Sciatic nerve (tissue), 2 donors: ENCODE data around the gene SLIT3. TPM values are rescaled to one million over a fixed set of nuclear protein-coding genes. Genes with fewer than 3 reads are reported as not detected.
"Not testable (repeated sequence)": the region's sequence is repeated elsewhere in the genome, so short reads cannot be mapped to it uniquely, and the experiment has no call there.

Experiments used
- ATAC-seq: fragments of 200-7000 bp; cut with Tn5 transposase; one replicate; pipeline ENCODE4 v1.9.1; 2020; ENCODE audit warnings: mild to moderate bottlenecking, moderate library complexity
- DNase-seq: peaks from one replicate; pipeline ENCODE4 v3.0.0-alpha.2; 2020; ENCODE audit warnings: low spot score
- intact Hi-C: fragments of 100-400 bp; cut with DNase I; formaldehyde crosslinking; loops from one replicate; pipeline ENCODE4 v1.14.2; 2022
- total RNA-seq: library from RNA; stranded (reverse); fragmentation: NEBNext Ultra II Directional; extraction: Animal tissue kit (Norgen Biotek cat#: 25700); gene quantifications from one replicate; pipeline ENCODE4 v1.2.1, GENCODE V29; 2021
- donor health status: DM: no; HTN: no; CAD: no.
- donor health status: DM: no; HTN: no; CAD: no.

Gene SLIT3
- total RNA-seq, 1 donor from 2014 or later = 50.6 TPM

DNA sequence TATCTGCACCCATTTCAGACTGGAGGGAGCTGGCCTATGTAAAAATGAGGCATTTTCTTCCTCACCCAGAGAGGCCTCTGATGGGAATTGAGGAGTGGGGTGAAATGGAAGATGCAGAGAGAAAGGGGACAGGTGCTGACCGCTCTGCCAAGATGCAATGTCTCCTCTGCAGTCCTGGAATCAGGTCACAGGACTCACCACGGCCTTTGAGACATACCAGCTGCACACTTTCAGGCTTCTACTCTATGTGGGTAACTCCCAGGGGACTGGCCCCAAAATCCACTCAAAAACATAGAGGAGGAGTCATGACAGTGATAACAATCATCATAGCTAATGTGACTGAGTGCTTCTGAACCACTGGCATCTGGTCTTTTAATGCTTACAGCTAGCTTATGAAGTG lies 558.6 kb downstream of the SLIT3 start:
- ATAC-seq, intact Hi-C loops, DNase-seq: not testable (repeated sequence)

DNA sequence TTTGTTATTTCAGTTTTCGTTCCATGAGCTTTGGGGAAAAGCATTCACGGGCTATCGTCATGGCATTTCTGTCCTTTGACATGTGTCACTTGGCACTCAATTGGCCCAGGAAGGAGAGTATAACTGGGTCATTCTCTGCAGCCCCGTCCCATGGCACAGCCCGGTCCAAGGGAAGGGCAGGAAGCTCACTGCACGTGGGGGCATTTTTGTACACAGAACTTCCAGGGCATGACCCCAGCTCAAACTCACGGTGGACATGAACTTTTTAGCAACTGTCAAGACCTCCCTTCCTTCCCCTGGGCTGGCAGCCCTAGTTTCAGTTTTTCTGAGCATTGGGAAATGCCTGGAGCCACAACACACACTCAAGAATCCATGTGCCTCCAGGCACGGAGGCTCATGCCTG lies 560.1 kb downstream of the SLIT3 start:
- intact Hi-C loops = no loop called here
- ATAC-seq = peak; percentile 62
- DNase-seq = no peak

DNA sequence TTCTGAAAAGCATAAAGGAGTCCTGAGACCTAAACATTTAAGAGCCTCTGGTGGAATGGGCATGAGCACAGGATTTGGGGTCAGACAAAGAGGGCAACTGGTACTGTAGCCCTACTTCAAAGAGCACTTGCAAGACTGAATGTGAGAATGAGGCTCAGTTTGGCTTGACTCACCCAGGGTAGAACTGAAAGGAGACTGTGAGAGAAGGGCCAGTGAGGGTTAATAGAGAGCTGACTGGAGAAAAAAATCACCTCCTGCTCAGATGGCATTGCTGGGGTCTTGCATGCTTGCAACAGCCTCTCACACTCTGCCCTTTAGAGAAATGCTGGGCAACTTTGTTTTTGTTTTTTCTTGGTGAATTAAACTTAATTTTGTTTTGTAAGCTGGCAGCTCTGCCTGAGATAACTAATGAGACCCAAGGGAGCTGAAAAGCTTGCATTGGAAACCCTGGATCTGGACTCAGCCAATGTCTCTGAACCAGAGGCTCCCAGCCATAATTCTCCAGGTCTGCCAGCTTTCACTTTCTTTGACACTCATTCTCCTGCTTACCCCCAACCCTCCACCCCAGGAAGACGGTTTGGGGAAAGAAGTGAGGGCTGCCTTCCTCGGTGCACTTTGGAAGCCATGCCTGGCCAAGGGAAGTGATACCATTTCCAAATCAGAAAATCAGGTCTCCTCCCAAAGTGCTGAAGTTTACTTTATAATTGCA lies 560.7 kb downstream of the SLIT3 start:
- ATAC-seq = peak; percentile 54
- intact Hi-C loops = no loop called here
- DNase-seq = no peak

DNA sequence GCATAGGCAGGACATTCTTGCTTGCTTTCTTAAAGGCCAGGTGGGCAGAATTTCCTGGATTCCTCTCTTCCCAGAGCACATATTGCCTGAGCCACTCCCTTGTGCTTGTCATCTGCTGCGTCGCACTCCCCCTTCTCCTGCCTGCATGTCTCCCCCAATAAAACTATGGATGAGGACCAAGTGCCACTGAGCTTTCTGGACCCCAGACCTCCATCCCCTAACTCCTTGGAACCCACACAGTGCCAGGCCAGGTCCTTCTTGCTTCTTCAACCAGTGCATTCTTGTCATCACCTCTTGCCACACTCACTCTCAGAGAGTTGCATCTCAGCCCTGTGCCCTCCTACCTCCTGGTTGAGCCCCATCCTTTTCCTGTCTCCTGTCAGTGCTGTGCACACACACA lies 563.9 kb downstream of the SLIT3 start:
- intact Hi-C loops = no loop called here
- ATAC-seq (no peak), DNase-seq (no peak)

DNA sequence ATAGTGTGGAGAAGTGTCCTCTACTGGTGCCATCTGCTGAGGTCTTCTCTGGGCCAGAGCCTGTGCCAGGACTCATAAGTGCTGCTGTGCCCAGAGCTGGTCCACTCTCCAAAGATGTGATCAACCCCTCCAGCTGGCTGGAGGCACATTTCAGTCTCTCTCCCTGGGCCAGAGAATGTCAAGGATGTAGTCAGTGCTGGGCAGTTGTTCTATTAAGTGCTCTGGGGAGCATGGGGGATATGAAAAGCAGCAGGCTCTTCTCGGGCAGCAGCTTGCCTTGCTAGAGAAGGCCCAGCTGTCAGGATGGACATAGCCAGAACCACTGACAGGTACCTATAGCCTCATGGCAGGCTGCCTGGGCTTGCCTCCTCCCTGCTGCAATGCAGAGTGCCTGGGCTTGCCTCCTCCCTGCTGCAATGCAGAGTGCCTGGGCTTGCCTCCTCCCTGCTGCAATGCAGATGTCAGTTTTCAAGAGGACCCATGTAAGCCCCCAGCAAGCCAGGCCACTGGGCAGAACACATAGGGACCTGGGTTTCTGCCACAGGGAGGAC lies 564.6 kb downstream of the SLIT3 start:
- DNase-seq (no peak), ATAC-seq (no peak)
- intact Hi-C loops = no loop called here

DNA sequence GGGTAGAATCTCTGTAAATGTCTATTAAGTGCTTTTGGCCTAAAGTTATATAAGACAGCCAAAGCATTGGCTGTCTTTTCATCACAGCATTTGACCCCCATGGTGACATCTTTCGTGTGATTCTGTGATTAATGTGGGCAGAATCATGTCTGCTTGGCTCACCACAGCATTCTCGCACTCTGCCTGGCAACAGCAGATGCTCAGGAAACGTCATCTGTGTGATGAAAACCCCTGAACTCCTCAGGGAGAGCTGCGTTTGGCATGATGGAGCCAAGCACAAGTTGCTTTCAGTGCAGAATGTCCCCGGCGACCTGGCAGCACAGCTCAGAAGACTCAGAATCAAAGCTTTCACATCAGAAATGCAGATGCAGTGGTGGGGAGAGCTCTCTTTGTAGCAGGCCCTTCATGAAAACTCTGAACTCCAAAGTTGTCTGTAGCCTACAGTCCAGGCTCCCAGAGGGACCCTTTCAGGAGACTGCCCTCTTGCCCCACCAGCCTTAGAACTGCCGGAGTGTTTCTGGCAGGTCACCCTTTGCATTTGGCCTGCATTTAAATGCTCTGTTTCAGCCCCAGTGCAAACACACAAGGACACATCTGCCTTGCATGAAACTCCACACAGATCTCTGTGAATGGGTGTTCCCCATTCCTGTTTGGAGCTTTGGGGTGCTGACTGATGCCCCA lies 566.2 kb downstream of the SLIT3 start:
- no peak for DNase-seq
- peak; percentile 89 for ATAC-seq
- intact Hi-C loops = no loop called here

DNA sequence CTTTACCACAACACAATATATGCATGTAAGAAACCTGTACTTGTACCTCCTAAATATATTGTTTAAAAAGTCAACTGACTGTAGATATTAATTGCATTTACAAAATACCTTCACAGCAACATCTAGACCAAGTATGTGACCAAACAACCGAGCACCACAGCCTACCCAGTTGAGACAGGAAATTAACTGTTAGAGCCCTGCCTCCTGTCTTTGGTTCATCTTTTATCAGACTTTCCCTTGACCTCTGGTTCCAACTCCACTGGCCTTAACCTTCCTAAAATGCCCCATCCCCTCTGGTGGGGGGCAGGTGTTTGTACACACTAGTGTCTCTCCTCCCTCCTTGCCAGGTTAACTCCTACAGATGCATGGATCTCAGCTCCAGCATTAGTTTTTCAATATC lies 566.8 kb downstream of the SLIT3 start:
- DNase-seq (no peak), ATAC-seq (no peak)
- intact Hi-C loops = no loop called here

DNA sequence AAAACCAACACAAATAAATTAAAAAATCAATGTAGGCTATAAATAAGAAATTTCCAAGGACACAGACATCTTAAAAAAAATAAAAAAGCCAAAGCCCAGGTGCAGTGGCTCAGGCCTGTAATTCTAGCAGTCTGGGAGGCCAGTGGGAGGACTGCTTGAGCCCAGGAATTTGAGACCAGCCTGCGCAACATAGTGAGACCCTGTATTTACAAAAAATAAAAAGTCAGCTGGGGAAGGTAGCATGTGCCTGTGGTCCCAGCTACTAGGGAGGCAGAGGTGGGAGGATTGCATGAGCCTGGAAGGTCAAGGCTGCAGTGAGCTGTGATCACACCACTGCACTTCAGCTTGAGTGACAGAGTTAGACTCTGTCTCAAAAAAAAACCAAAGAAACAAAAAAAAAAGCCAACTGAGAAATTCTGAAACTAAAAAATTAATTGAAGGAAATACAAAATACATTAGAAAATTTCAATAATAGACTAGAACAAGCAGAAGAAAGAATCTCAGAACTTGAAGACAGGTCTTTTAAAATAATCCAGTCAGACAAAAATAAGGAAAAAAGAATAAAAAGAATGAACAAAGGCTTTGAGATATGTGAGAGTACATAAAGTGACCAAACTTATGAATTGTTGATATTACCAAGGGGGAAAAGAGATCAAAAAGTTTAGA lies 572.3 kb downstream of the SLIT3 start:
- no peak for DNase-seq
- no peak for ATAC-seq
- intact Hi-C loops = no loop called here

DNA sequence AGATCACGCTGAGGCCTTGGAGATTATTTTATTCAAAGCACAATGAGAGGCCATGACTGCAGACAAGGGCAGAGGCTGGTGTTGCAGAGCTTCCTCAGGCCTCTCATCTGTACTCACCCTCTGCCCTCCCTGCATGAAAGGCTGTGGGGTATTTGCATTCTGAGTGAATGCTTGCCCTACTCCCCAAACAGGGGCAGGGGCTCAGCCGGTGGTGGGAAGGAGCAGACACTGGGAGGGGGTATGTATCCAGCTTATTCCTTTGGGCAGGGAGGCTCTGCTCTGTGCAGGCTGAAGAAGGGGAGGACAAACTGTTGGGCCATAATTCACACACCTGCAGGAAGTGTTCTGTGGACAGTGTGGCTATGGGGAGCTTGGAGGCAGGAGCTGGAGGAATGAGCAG lies 573.4 kb downstream of the SLIT3 start:
- intact Hi-C loops = no loop called here
- DNase-seq (no peak), ATAC-seq (no peak)

DNA sequence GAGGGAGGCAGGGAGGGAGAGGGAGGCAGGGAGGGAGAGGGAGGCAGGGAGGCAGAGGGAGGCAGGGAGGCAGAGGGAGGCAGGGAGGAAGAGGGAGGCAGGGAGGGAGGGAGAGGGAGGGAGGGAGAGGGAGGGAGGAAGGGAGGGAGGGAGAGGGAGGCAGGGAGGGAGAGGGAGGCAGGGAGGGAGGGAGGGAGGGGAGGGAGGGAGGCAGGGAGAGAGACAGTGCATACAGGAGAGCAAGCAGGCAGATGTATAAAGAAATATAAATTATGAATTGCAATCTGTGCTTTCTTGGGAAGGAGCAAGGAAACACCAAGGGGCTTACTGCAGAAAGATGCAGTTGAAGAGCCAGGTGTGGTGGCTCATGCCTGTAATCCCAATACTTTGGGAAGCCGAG lies 574.6 kb downstream of the SLIT3 start:
- ATAC-seq = no peak
- intact Hi-C loops = no loop called here
- no peak for DNase-seq

DNA sequence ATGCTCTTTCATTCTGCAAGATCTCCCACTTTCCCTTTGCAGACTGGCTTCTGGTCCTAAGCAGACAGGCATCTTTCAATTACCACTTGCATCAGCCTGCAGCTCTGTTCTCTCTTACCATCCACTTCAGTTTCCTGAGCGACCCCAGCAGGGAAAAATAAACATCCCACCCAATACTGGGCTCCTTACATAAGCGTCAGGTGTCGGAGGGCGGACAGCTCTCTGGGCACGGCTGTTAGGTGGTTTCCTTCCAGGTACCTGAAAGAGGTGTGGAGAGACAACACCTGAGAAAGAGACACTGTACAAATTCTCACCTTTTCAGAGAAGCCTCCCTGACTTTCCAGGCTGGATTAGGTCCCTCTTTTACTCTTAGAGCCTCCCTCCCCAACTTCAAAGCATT lies 576.7 kb downstream of the SLIT3 start:
- no peak for ATAC-seq
- intact Hi-C loops = no loop called here
- DNase-seq = no peak

DNA sequence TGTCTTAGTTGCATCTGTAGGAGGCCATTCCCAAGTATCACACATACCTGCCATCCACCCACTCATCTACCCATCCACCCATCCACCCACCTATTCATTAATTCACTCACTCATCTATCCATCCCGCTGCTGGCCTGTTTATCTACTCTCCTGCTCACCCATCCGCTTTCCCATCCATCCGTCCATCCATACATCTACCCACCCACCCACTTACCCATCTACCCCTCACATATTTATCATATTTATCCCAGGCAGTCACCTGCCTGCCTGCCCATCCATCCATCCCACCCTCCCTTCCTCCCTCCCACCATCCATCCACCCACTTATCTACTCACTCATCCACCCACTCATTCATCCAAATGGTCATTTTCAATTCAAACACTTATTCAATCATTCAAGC lies 577.9 kb downstream of the SLIT3 start:
- intact Hi-C loops = no loop called here
- ATAC-seq (no peak), DNase-seq (no peak)

DNA sequence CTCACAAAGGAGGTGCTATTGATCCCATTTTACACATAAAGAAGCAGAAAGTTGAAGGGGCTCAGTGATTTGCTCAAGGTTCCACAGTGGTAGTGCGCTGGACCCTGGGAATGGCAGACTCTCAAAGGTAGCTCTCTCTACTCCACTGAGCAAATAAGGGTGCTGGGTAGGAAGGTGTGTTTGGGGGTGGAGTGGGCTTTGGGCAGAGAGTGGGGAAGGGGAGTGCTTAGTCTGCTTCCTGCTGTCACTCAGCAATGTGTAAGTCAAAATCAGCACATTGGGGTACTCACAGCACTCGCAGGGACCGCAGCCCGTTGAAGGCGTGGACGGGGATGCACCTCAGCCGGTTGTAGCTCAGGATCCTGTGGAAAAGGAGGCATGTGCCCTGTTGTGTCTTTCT lies 579.0 kb downstream of the SLIT3 start:
- ATAC-seq (no peak), DNase-seq (no peak)
- intact Hi-C loops = no loop called here

DNA sequence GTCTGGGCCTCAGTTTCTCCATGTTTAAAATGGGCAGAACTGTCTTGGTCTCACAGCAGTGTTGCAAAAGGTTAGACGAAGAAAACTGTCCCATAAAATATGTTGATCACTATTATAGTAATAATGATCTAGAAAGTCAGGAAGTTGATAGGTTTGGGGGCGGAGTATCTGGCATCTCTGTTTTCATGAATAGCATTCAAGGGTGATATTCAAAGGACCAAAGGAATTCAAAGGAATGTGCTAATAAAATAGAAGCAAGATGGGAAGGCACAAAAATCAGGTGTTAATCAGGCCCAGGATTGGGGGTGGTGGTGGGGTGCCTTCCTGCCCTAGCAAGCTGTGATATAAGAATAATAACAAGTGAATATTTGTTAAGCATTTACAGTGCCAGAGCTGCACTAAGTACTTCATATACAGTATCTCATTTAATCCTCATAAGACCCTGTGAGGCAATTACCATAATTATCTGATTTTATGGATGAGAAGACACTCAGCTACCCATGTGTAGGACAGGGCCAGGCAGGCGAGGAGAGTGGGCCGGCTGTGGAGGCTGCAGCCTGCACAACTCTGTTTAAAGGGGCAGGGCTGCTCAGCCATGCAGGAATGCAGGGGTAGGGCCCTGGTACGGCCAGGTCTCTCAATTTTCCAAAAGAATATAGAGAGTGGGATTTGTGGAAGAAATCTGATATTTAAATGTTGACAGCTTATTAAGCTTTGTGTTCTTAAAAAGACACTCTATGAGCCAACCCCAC lies 579.8 kb downstream of the SLIT3 start:
- ATAC-seq (no peak), DNase-seq (no peak)
- intact Hi-C loops = no loop called here

DNA sequence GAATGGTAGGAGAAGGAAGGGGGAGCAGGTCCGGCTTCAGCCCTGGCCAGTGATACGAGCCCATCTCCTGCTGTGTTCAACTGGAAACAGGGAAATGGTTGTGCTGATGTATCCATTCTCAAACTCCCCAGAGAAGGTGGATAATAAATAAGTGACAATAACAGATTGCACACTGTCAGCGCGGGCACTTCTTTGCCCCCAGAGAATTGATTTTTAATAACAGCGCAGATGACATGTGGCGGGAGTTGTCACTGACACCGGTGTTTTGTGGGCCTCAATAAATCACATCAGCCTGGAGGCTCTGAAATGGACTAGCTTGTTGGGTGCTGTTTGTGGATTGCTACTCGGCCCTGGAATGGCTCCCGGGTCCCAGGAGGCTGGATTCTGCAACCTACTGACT lies 580.4 kb downstream of the SLIT3 start:
- ATAC-seq (no peak), DNase-seq (no peak)
- intact Hi-C loops = no loop called here

DNA sequence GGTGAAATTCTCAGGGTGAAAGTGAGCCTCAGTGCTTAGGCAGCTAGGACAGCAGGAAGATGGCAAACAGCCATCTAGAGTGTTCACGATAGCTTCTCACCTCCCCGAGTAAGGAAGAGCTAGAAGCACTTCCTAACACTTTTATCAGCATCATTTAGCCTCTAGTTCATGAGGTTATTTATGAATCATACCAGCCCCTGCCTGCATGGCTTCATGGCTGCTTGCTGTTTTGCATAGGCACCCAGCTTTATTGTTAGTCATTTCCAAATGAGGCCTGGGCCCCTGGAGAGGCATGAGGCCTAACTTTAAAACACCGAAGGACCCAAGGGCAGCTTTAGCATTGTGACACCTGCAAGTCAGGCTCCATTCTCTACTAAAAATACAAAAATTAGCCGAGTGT lies 586.9 kb downstream of the SLIT3 start:
- ATAC-seq (no peak), DNase-seq (no peak)
- intact Hi-C loops = no loop called here

DNA sequence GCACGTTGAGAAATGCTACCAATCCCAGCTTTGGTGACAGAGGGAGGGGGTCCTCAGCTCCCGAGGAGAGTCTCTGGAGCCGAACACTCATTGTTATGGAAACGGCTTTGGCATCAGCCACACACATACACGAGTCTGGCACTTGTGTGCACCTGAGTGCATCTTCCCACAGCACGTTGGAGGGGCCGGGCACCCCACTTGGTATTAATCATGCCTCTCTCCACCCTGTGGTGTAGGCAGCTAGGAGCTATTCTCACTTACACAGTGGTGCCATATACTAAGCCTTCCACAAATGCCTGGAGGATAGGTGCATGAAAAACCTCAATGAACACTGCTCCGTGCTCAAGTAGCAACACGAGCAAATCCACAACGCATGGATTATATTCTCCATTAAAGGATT lies 587.9 kb downstream of the SLIT3 start:
- intact Hi-C loops = no loop called here
- ATAC-seq (no peak), DNase-seq (no peak)

DNA sequence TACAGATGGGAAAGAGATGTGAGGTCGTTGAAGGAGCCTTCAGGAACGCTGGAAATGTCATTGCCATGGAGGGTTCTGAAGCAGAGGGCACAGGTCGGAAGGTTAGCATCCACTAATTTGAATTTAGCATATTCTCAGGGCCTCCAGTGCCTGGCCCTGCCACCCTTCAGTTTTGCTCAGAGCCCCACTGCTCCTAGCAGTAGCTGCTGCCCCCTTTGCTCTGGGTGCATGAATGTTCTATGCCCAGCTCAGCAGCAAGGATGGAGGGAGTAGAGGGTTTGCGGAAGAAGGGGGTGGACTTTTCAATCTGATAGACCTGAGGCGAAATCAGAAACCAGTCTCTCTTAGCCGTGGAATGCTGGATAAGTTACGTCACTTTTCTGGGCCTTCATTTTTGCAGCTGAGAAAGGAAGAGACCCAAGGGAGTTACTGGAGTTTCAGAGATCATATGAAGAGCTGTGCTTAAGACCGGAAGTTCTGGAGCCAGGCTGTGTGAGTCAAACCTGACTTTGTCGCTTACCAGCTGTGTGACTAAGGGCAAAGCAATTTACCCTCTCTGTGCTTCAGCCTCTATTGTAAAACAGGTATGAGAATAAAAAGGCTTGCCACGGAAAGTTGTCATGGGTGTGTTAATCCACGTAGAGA lies 588.5 kb downstream of the SLIT3 start:
- intact Hi-C loops = no loop called here
- ATAC-seq = peak; percentile 91
- no peak for DNase-seq

DNA sequence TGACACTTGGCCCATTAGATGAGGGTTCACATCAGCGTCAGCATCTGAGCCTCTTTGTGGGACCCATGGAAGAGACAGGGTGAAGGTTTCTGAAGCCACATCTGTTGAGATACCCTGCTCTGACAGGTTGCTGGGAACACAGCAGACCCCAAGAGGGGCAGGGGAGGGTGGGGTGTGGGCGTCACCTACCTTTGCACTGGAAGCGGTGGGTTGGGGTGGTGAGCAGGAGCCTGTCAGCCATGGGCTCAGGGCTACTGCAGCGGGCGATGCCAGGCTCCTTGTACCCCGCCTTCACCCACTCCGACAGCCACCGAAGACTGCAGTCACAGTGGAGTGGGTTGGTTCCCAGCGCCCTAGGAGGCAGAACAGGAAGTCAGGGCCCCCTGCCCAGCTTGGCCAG lies 590.2 kb downstream of the SLIT3 start:
- DNase-seq (no peak), ATAC-seq (no peak)
- intact Hi-C loops = no loop called here
